ENCODE data around the gene TGM1.

Gene TGM1

GRCh38 chr14:24282736-24283135, 19.8 kb upstream of the TGM1 start:
- Histone ChIP-seq H3K4me3 (IDR thresholded peaks at IDR 0.05; ENCODE audit: insufficient read depth, low read depth, low read length) (no peak overlapping the region), H3K27ac (no peak overlapping the region), H3K36me3 (ENCODE audit: insufficient read depth) (no peaks in the 10 kb centered on the region), H4K20me1 (ENCODE audit: insufficient read depth) (no peaks in the 10 kb centered on the region), H2AFZ (ENCODE audit: low read depth) (no peak overlapping the region), H3K79me2 (ENCODE audit: insufficient read depth, low read depth) (no peaks in the 10 kb centered on the region), H3K4me1 (ENCODE audit: low read depth, poor library complexity, severe bottlenecking) (peaks cover 7% of the 10 kb centered on the region), H3K9ac (no peak overlapping the region), H3K27me3 (ENCODE audit: insufficient read depth, low read depth) (no peaks in the 10 kb centered on the region), H3K4me2 (no peak overlapping the region)
- TF ChIP-seq, protein P1, sequence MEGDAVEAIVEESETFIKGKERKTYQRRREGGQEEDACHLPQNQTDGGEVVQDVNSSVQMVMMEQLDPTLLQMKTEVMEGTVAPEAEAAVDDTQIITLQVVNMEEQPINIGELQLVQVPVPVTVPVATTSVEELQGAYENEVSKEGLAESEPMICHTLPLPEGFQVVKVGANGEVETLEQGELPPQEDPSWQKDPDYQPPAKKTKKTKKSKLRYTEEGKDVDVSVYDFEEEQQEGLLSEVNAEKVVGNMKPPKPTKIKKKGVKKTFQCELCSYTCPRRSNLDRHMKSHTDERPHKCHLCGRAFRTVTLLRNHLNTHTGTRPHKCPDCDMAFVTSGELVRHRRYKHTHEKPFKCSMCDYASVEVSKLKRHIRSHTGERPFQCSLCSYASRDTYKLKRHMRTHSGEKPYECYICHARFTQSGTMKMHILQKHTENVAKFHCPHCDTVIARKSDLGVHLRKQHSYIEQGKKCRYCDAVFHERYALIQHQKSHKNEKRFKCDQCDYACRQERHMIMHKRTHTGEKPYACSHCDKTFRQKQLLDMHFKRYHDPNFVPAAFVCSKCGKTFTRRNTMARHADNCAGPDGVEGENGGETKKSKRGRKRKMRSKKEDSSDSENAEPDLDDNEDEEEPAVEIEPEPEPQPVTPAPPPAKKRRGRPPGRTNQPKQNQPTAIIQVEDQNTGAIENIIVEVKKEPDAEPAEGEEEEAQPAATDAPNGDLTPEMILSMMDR (conservative IDR thresholded peaks at IDR 0.05; ENCODE audit: low read depth, low read length) = no peak

DNA sequence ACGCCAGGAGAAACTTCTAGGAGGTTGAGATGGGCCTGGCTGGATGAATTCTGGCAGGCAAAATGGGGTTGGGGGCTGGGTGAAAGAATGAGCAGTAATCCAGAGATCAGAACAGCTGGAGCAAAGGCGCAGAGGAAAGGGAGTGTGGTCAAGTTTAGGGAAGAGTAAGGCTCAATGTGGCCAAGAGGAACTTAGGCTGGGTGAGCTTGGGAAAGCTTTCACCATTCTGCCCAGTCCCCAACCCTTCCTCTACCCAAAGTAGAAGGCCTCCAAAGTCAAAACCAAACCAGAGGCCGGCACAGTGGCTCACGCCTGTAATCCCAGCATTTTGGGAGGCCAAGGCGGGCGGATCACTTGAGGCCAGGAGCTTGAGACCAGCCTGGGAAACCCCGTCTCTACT, 18.7 kb upstream of the TGM1 start:
- TF ChIP-seq, protein P1 (conservative IDR thresholded peaks at IDR 0.05; ENCODE audit: low read depth, low read length) = no peak
- Histone ChIP-seq H3K4me1 (ENCODE audit: low read depth, poor library complexity, severe bottlenecking) (peaks cover 7% of the 10 kb centered on the region), H2AFZ (ENCODE audit: low read depth) (no peak overlapping the region), H4K20me1 (ENCODE audit: insufficient read depth) (no peaks in the 10 kb centered on the region), H3K79me2 (ENCODE audit: insufficient read depth, low read depth) (no peaks in the 10 kb centered on the region), H3K27ac (no peak overlapping the region), H3K27me3 (ENCODE audit: insufficient read depth, low read depth) (no peaks in the 10 kb centered on the region), H3K4me2 (no peak overlapping the region), H3K4me3 (IDR thresholded peaks at IDR 0.05; ENCODE audit: insufficient read depth, low read depth, low read length) (no peak overlapping the region), H3K36me3 (ENCODE audit: insufficient read depth) (no peaks in the 10 kb centered on the region), H3K9ac (no peak overlapping the region)

DNA sequence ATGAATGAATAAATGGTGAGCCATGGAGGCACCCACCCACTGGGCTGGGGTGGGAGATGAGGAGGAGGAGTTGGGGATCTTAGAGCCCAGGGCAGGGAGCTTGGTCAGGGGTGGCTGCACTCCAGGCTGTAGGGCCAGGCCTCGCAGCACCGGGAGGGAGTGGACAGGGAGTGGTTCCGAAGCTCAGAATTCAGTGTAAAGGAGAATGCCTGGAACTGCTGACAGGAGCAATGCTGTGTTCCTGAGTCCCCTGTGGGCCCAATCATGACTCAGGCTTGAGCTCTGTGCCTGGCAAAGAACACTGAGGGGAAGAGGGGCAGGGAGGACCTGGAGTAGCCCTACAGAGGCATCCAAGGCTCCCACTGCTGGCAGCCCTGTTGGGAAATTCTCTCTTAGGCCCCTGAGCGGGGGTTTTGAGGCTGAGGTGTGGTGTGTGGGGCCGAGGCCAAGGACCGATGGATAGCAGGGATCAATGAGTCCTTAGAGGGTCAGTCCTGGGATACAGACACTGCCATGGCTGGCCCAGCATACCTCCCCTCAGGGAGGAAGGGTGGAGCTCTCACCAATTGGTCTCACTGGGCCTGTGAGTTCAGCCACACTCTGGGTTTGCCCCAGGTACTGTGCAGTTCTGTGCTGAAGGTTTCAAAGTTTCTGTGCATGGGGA, 18.0 kb upstream of the TGM1 start:
- Histone ChIP-seq H3K27ac (no peak overlapping the region), H3K4me2 (no peak overlapping the region), H3K79me2 (ENCODE audit: insufficient read depth, low read depth) (no peaks in the 10 kb centered on the region), H3K36me3 (ENCODE audit: insufficient read depth) (no peaks in the 10 kb centered on the region), H3K27me3 (ENCODE audit: insufficient read depth, low read depth) (no peaks in the 10 kb centered on the region), H4K20me1 (ENCODE audit: insufficient read depth) (no peaks in the 10 kb centered on the region), H2AFZ (ENCODE audit: low read depth) (no peak overlapping the region), H3K4me1 (ENCODE audit: low read depth, poor library complexity, severe bottlenecking) (peaks cover 7% of the 10 kb centered on the region), H3K9ac (no peak overlapping the region), H3K4me3 (IDR thresholded peaks at IDR 0.05; ENCODE audit: insufficient read depth, low read depth, low read length) (no peak overlapping the region)
- TF ChIP-seq, protein P1 (conservative IDR thresholded peaks at IDR 0.05; ENCODE audit: low read depth, low read length) = no peak

GRCh38 chr14:24279301-24280186, 16.6 kb upstream of the TGM1 start:
- Histone ChIP-seq H4K20me1 (ENCODE audit: insufficient read depth) (no peaks in the 10 kb centered on the region), H3K27me3 (ENCODE audit: insufficient read depth, low read depth) (no peaks in the 10 kb centered on the region), H3K27ac (no peak overlapping the region), H2AFZ (ENCODE audit: low read depth) (no peak overlapping the region), H3K4me1 (ENCODE audit: low read depth, poor library complexity, severe bottlenecking) (peaks cover 8% of the 10 kb centered on the region), H3K4me2 (no peak overlapping the region), H3K36me3 (ENCODE audit: insufficient read depth) (no peaks in the 10 kb centered on the region), H3K9ac (no peak overlapping the region), H3K79me2 (ENCODE audit: insufficient read depth, low read depth) (no peaks in the 10 kb centered on the region), H3K4me3 (IDR thresholded peaks at IDR 0.05; ENCODE audit: insufficient read depth, low read depth, low read length) (no peak overlapping the region)
- TF ChIP-seq, protein P1 (conservative IDR thresholded peaks at IDR 0.05; ENCODE audit: low read depth, low read length) = no peak

Measured in KMS-11 (cell line).